GM12878 (cell line): ENCODE data around the gene PASK. TPM values are rescaled to one million over a fixed set of nuclear protein-coding genes. Genes with fewer than 3 reads are reported as not detected.

Experiments
- BCL11A ChIP-seq: IDR thresholded peaks from 2 replicates; pipeline ENCODE4 v1.6.1; 2011; ENCODE audit warnings: low read depth, low read length
- BHLHE40 ChIP-seq, 2 experiments: fragments of 450-650 bp in 1 of 2; IDR thresholded peaks; 2 replicates each; pipeline ENCODE4 v1.6.1; 2011 to 2017; ENCODE audit warnings: low read depth in 2 of 2, borderline replicate concordance in 1 of 2, improper control_type of control experiment in 1 of 2, low read length in 1 of 2, mild to moderate bottlenecking in 1 of 2
- CHD2 ChIP-seq: IDR thresholded peaks from 2 replicates; pipeline ENCODE4 v1.6.1; 2011; ENCODE audit warnings: low read depth, low read length, improper control_type of control experiment, borderline replicate concordance
- EED ChIP-seq: sonication (generic); IDR thresholded peaks from 2 replicates; pipeline ENCODE4 v1.6.1; 2016; ENCODE audit warnings: antibody characterized with exemption, low read depth
- GABPA ChIP-seq: IDR thresholded peaks from 2 replicates; pipeline ENCODE4 v1.6.1; 2014; ENCODE audit warnings: antibody characterized with exemption, low read depth, mild to moderate bottlenecking, inconsistent platforms
- GATAD2B ChIP-seq: fragments of 450-650 bp; conservative IDR thresholded peaks from 2 replicates; pipeline ENCODE4 v1.6.1; 2017; ENCODE audit warnings: low read depth, mild to moderate bottlenecking, moderate library complexity
- HCFC1 ChIP-seq: fragments of 150-350 bp; IDR thresholded peaks from 2 replicates; pipeline ENCODE4 v1.6.1; 2014; ENCODE audit warnings: low read length
- HDAC6 ChIP-seq: fragments of 200-600 bp; sonication (generic); IDR thresholded peaks from one replicate; pipeline ENCODE4 v1.8.0; 2017; ENCODE audit warnings: antibody characterized with exemption; ENCODE audit not compliant: unreplicated experiment
- IKZF2 ChIP-seq, 2 experiments: fragments of 450-650 bp; IDR thresholded peaks; 2 replicates each; pipeline ENCODE4 v1.6.1; 2017; ENCODE audit warnings: mild to moderate bottlenecking in 2 of 2, moderate library complexity in 2 of 2
- MXI1 ChIP-seq: fragments of 150-350 bp; IDR thresholded peaks from 2 replicates; pipeline ENCODE4 v1.6.1; 2011; ENCODE audit warnings: low read depth, mild to moderate bottlenecking, inconsistent platforms, low read length, improper control_type of control experiment
- NFXL1 ChIP-seq: fragments of 450-650 bp; IDR thresholded peaks from 2 replicates; pipeline ENCODE4 v1.6.1; 2017; ENCODE audit warnings: antibody characterized with exemption, mild to moderate bottlenecking, borderline replicate concordance
- NR2C2 ChIP-seq: IDR thresholded peaks from 2 replicates; pipeline ENCODE4 v1.6.1; 2011; ENCODE audit warnings: borderline replicate concordance, low read depth; ENCODE audit not compliant: control insufficient read depth, insufficient read length
- NR2F1 ChIP-seq: fragments of 450-650 bp; conservative IDR thresholded peaks from 2 replicates; pipeline ENCODE4 v1.6.1; 2017; ENCODE audit warnings: mild to moderate bottlenecking
- RCOR1 ChIP-seq: conservative IDR thresholded peaks from 2 replicates; pipeline ENCODE4 v1.6.1; 2012; ENCODE audit warnings: low read depth, low read length, improper control_type of control experiment
- RFX5 ChIP-seq: IDR thresholded peaks from 2 replicates; pipeline ENCODE4 v1.6.1; 2011; ENCODE audit warnings: low read depth, low read length, improper control_type of control experiment
- RUNX3 ChIP-seq: IDR thresholded peaks from 2 replicates; pipeline ENCODE4 v1.6.1; 2012; ENCODE audit warnings: low read length, inconsistent platforms
- STAT3 ChIP-seq: IDR thresholded peaks from 2 replicates; pipeline ENCODE4 v1.6.1; 2011; ENCODE audit warnings: low read depth, low read length, improper control_type of control experiment
- TARDBP ChIP-seq: IDR thresholded peaks from 2 replicates; pipeline ENCODE4 v1.6.1; 2016; ENCODE audit warnings: borderline replicate concordance
- TBL1XR1 ChIP-seq: IDR thresholded peaks from 2 replicates; pipeline ENCODE4 v1.6.1; 2012; ENCODE audit warnings: low read depth, low read length, improper control_type of control experiment
- YY1 ChIP-seq: IDR thresholded peaks from 2 replicates; pipeline ENCODE4 v1.6.1; 2011; ENCODE audit warnings: low read depth, mild to moderate bottlenecking, low read length
- polyA plus RNA-seq, 11 experiments: library from polyadenylated mRNA; depleted of rRNA in 4 of 11; unstranded in 6 of 11; stranded (reverse) in 5 of 11; fragments of >200 nt; fragmentation: Nextera tagmentation in 4 of 11; fragmentation: Illumina TruSeq in 1 of 11; extraction: Ambion mirVana in 4 of 11; extraction: Trizol in 1 of 11; gene quantifications; 1 replicate in 1 of 11; 2 replicates in 10 of 11; pipeline versions ENCODE4 v1.2.1 to v1.2.3, GENCODE V29; 2011 to 2016; ENCODE audit warnings: inconsistent platforms in 2 of 11, missing spikeins in 2 of 11, low read depth in 1 of 11
- total RNA-seq, 4 experiments: library from RNA; depleted of rRNA in 3 of 4; stranded (reverse); fragments of >200 nt in 3 of 4; fragmentation: Illumina TruSeq in 1 of 4; extraction: Trizol in 1 of 4; gene quantifications; 2 replicates each; pipeline versions ENCODE4 v1.2.1 to v1.2.3, GENCODE V29; 2013 to 2021
- TF ChIP-seq, protein P1 (sequence below), 3 experiments: IDR thresholded peaks in 2 of 3; conservative IDR thresholded peaks in 1 of 3; 2 replicates each; pipeline ENCODE4 v1.5.1; 2011; ENCODE audit warnings: low read depth in 3 of 3, low read length in 3 of 3, mild to moderate bottlenecking in 3 of 3, control low read depth in 2 of 3, moderate library complexity in 2 of 3, inconsistent platforms in 1 of 3, mixed read lengths in 1 of 3; ENCODE audit not compliant: control insufficient read depth in 2 of 3, insufficient read depth in 1 of 3; ENCODE audit errors: extremely low read depth in 1 of 3
- TF ChIP-seq, protein P2 (sequence below): IDR thresholded peaks from 2 replicates; pipeline ENCODE4 v1.6.1; 2011; ENCODE audit warnings: borderline replicate concordance, low read depth, mild to moderate bottlenecking, moderate library complexity, mixed read lengths, low read length; ENCODE audit not compliant: insufficient read depth; ENCODE audit errors: extremely low read length
- TF ChIP-seq, protein P3 (sequence below): IDR thresholded peaks from 2 replicates; pipeline ENCODE4 v1.6.1; 2012; ENCODE audit warnings: improper control_type of control experiment, low read depth, low read length; ENCODE audit not compliant: insufficient replicate concordance

PASK gene
- total and polyA plus RNA-seq, 10 of the 15 experiments (the other 5 are each of a cell fraction or from before 2014, with no cell fraction given), result 9.6 to 62.2 (median 28.5) TPM

DNA sequence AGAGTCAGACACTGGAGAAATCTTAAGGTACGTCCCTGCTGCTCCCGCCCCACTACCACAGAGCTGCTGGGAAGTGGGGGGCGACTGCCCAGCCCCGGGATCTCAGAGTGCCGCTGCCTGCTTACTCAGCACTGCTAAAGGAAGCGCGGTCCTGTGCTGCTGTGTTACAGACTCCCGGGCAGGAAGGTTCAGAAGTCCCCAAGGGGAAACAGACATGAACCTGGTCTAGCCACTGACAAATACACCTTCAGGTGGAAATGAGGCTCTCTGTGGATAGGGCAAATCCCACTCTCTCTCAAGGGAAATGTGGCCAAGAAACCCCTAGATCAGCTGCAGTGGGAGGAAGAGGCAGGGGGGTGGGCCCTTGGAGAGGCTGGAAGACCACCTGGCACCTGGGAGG, 60.9 kb downstream of the PASK start (continued):
- TF ChIP-seq, protein P1, sequence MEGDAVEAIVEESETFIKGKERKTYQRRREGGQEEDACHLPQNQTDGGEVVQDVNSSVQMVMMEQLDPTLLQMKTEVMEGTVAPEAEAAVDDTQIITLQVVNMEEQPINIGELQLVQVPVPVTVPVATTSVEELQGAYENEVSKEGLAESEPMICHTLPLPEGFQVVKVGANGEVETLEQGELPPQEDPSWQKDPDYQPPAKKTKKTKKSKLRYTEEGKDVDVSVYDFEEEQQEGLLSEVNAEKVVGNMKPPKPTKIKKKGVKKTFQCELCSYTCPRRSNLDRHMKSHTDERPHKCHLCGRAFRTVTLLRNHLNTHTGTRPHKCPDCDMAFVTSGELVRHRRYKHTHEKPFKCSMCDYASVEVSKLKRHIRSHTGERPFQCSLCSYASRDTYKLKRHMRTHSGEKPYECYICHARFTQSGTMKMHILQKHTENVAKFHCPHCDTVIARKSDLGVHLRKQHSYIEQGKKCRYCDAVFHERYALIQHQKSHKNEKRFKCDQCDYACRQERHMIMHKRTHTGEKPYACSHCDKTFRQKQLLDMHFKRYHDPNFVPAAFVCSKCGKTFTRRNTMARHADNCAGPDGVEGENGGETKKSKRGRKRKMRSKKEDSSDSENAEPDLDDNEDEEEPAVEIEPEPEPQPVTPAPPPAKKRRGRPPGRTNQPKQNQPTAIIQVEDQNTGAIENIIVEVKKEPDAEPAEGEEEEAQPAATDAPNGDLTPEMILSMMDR (IDR thresholded peaks at IDR 0.05 in 2 of 3, conservative IDR thresholded peaks at IDR 0.05 in 1 of 3; ENCODE audit: control insufficient read depth in 2 of 3, extremely low read depth in 1 of 3, insufficient read depth in 1 of 3, low read depth in 3 of 3, low read length in 3 of 3), result no peak
- TF ChIP-seq GATAD2B (0 out of 2 replicates have a peak, but pooled peaks have one; percentile 8), BCL11A (peak; percentile 36; the same call in 1 of the 2 replicates), IKZF2 (IDR thresholded peaks at IDR 0.05) (0 out of 4 replicates have a peak, but pooled peaks of 1 of the 2 experiments have one; percentile 5), CHD2 (no peak), MXI1 (no peak), NR2F1 (no peak), TARDBP (no peak), NR2C2 (no peak), NFXL1 (no peak), HDAC6 (no peak), RUNX3 (peak; percentile 23; the same call in 1 of the 2 replicates), RFX5 (no peak), RCOR1 (no peak), EED (peak; percentile 6; the same call in 1 of the 2 replicates), STAT3 (no peak), GABPA (0 out of 2 replicates have a peak, but pooled peaks have one; percentile 24), HCFC1 (no peak), YY1 (no peak), BHLHE40 (IDR thresholded peaks at IDR 0.05; ENCODE audit: borderline replicate concordance in 1 of 2, low read depth in 2 of 2, low read length in 1 of 2) (0 out of 4 replicates have a peak, but pooled peaks of 1 of the 2 experiments have one; percentile 6), TBL1XR1 (no peak)
- TF ChIP-seq, protein P2, sequence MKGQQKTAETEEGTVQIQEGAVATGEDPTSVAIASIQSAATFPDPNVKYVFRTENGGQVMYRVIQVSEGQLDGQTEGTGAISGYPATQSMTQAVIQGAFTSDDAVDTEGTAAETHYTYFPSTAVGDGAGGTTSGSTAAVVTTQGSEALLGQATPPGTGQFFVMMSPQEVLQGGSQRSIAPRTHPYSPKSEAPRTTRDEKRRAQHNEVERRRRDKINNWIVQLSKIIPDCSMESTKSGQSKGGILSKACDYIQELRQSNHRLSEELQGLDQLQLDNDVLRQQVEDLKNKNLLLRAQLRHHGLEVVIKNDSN, result no peak
- TF ChIP-seq, protein P3, sequence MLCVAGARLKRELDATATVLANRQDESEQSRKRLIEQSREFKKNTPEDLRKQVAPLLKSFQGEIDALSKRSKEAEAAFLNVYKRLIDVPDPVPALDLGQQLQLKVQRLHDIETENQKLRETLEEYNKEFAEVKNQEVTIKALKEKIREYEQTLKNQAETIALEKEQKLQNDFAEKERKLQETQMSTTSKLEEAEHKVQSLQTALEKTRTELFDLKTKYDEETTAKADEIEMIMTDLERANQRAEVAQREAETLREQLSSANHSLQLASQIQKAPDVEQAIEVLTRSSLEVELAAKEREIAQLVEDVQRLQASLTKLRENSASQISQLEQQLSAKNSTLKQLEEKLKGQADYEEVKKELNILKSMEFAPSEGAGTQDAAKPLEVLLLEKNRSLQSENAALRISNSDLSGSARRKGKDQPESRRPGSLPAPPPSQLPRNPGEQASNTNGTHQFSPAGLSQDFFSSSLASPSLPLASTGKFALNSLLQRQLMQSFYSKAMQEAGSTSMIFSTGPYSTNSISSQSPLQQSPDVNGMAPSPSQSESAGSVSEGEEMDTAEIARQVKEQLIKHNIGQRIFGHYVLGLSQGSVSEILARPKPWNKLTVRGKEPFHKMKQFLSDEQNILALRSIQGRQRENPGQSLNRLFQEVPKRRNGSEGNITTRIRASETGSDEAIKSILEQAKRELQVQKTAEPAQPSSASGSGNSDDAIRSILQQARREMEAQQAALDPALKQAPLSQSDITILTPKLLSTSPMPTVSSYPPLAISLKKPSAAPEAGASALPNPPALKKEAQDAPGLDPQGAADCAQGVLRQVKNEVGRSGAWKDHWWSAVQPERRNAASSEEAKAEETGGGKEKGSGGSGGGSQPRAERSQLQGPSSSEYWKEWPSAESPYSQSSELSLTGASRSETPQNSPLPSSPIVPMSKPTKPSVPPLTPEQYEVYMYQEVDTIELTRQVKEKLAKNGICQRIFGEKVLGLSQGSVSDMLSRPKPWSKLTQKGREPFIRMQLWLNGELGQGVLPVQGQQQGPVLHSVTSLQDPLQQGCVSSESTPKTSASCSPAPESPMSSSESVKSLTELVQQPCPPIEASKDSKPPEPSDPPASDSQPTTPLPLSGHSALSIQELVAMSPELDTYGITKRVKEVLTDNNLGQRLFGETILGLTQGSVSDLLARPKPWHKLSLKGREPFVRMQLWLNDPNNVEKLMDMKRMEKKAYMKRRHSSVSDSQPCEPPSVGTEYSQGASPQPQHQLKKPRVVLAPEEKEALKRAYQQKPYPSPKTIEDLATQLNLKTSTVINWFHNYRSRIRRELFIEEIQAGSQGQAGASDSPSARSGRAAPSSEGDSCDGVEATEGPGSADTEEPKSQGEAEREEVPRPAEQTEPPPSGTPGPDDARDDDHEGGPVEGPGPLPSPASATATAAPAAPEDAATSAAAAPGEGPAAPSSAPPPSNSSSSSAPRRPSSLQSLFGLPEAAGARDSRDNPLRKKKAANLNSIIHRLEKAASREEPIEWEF, result no peak
